K562 (cell line): Measurements from ENCODE around the gene KCNN3. TPM values are rescaled to one million over a fixed set of nuclear protein-coding genes. Genes with fewer than 3 reads are reported as not detected.

Source experiments
- ATAC-seq: fragments of 200-7000 bp; cut with Tn5 transposase; 3 replicates; pipeline ENCODE4 v1.9.1; 2020; ENCODE audit warnings: moderate library complexity
- BruUV-seq: library from RNA; stranded (reverse); fragments of 400-500 nt; replicated peaks from 2 replicates; lab custom pipeline; 2021; lab: Mats Ljungman, UMichigan
- CTCF ChIA-PET: fragments of 300-600 bp; formaldehyde crosslinking; extraction: SDS; loops from one replicate; lab custom pipeline; 2021; ENCODE audit warnings: low intra/inter-chr PET ratio; lab: Yijun Ruan, JAX
- POLR2A ChIA-PET: fragments of 300-600, 350-650 bp; sonication (Branson Sonifier 250); formaldehyde crosslinking; extraction: SDS; loops from one replicate; lab custom pipeline; 2021; ENCODE audit warnings: antibody characterized with exemption, inconsistent platforms; lab: Yijun Ruan, JAX
- DNase-seq, 4 experiments: peaks; one replicate each; pipeline versions ENCODE4 v3.0.0 to v3.0.0-alpha.2; 2011 to 2018; ENCODE audit warnings: low spot score in 3 of 4, mixed read lengths in 3 of 4; ENCODE audit errors: extremely low read depth in 1 of 4
- FAIRE-seq: peaks from 2 replicates; lab custom pipeline; 2011; peaks lifted over from hg19 to GRCh38; lab: Jason Lieb, UNC
- H2AFZ ChIP-seq: 2 replicates; pipeline ENCODE4 v1.6.0; 2011; ENCODE audit warnings: low read depth, low read length, control low read depth, inconsistent platforms
- H3K27ac ChIP-seq: fragments of 200-600 bp; 3 replicates; pipeline ENCODE4 v1.8.0; 2011; ENCODE audit warnings: low read depth, mild to moderate bottlenecking, control low read depth, inconsistent platforms, low read length, moderate library complexity, mixed read lengths; ENCODE audit errors: extremely low read depth
- H3K27me3 ChIP-seq, 2 experiments: fragments of 300-600 bp in 1 of 2; 2 replicates in 1 of 2; 3 replicates in 1 of 2; pipeline versions ENCODE4 v1.6.0 to v1.8.0; 2011; ENCODE audit warnings: inconsistent platforms in 2 of 2, low read length in 2 of 2, mild to moderate bottlenecking in 1 of 2, mixed read lengths in 1 of 2, moderate library complexity in 1 of 2; ENCODE audit not compliant: control insufficient read depth in 2 of 2, insufficient read depth in 2 of 2
- H3K36me3 ChIP-seq: fragments of 300-600 bp; 3 replicates; pipeline ENCODE4 v1.8.0; 2011; ENCODE audit warnings: mild to moderate bottlenecking, low read length, inconsistent platforms; ENCODE audit not compliant: control insufficient read depth, insufficient read depth
- H3K4me1 ChIP-seq, 2 experiments: fragments of 200-600 bp in 1 of 2; replicated peaks in 1 of 2; 2 replicates in 1 of 2; 3 replicates in 1 of 2; pipeline versions ENCODE4 v1.5.1 to v1.8.0; 2011; ENCODE audit warnings: inconsistent platforms in 2 of 2, low read length in 2 of 2, mild to moderate bottlenecking in 1 of 2, mixed read lengths in 1 of 2, moderate library complexity in 1 of 2; ENCODE audit not compliant: control insufficient read depth in 2 of 2, insufficient read depth in 2 of 2
- H3K4me2 ChIP-seq: 2 replicates; pipeline ENCODE4 v1.6.1; 2011; ENCODE audit warnings: low read length, control low read depth, inconsistent platforms, mixed read lengths; ENCODE audit not compliant: insufficient read depth
- H3K4me3 ChIP-seq: fragments of 200-600 bp; sonication (generic), shearing (Covaris generic); 2 replicates; pipeline ENCODE4 v1.5.1; 2016; ENCODE audit warnings: control low read depth, inconsistent platforms
- H3K79me2 ChIP-seq: fragments of 200-600 bp; 3 replicates; pipeline ENCODE4 v1.8.0; 2011; ENCODE audit warnings: low read length, inconsistent platforms; ENCODE audit not compliant: control insufficient read depth, insufficient read depth
- H3K9ac ChIP-seq, 2 experiments: 2 replicates each; pipeline versions ENCODE4 v1.6.0 to v1.6.1; 2011; ENCODE audit warnings: low read depth in 2 of 2, low read length in 2 of 2, control low read depth in 1 of 2, inconsistent platforms in 1 of 2, mild to moderate bottlenecking in 1 of 2, mixed read lengths in 1 of 2; ENCODE audit not compliant: insufficient read depth in 1 of 2
- H3K9me1 ChIP-seq: one replicate; pipeline ENCODE4 v1.6.0; 2011; ENCODE audit warnings: inconsistent platforms, mild to moderate bottlenecking, low read length, moderate library complexity; ENCODE audit not compliant: control insufficient read depth, insufficient read depth
- H3K9me3 ChIP-seq: replicated peaks from 2 replicates; pipeline ENCODE4 v1.5.1; 2011; ENCODE audit warnings: low read depth, low read length, inconsistent platforms; ENCODE audit not compliant: control insufficient read depth, insufficient read depth
- H4K20me1 ChIP-seq: replicated peaks from 2 replicates; pipeline ENCODE4 v1.6.1; 2011; ENCODE audit warnings: low read length, inconsistent platforms, mixed read lengths; ENCODE audit not compliant: control insufficient read depth, insufficient read depth
- AFF1 ChIP-seq, 2 experiments: fragments of 450-650 bp; IDR thresholded peaks; 2 replicates each; pipeline ENCODE4 v1.6.1; 2018; ENCODE audit warnings: mild to moderate bottlenecking in 2 of 2, low read depth in 1 of 2; ENCODE audit not compliant: partially characterized antibody in 2 of 2
- LARP7 ChIP-seq: fragments of 450-650 bp; IDR thresholded peaks from 2 replicates; pipeline ENCODE4 v1.6.1; 2016
- whole genome bisulfite sequencing: fragments of 100-300 bp; shearing (Covaris generic); methylation state at CpG from one replicate; pipeline ENCODE4 v1.1.6; 2016; ENCODE audit warnings: low coverage, mixed read lengths; ENCODE audit not compliant: insufficient coverage; ENCODE audit errors: missing lambda C conversion rate; 5-methylcytosine and 5-hydroxymethylcytosine counted together
- in situ Hi-C: fragments of 300-500 bp; cut with MboI; formaldehyde crosslinking; loops from 4 replicates; pipeline ENCODE4 v1.15.0; 2018; ENCODE audit warnings: inconsistent platforms, mixed read lengths
- intact Hi-C: fragments of 100-400 bp; cut with micrococcal nuclease; formaldehyde crosslinking; loops from 2 replicates; pipeline ENCODE4 v1.14.2; 2022
- polyA plus RNA-seq, 8 experiments: library from polyadenylated mRNA; depleted of rRNA in 4 of 8; stranded (reverse) in 5 of 8; unstranded in 3 of 8; fragments of >200 nt; fragmentation: Nextera tagmentation in 2 of 8; fragmentation: Illumina TruSeq in 1 of 8; extraction: Ambion mirVana in 2 of 8; extraction: Trizol in 1 of 8; gene quantifications; 2 replicates each; pipeline versions ENCODE4 v1.2.1 to v1.2.3, GENCODE V29; 2011 to 2014; ENCODE audit warnings: inconsistent platforms in 1 of 8, missing spikeins in 1 of 8
- total RNA-seq, 7 experiments: library from RNA; depleted of rRNA in 6 of 7; stranded (reverse); fragments of >200 nt in 6 of 7; fragmentation: Illumina TruSeq in 2 of 7; extraction: Trizol in 2 of 7; gene quantifications; 2 replicates each; pipeline versions ENCODE4 v1.2.1 to v1.2.3, GENCODE V29; 2011 to 2021; ENCODE audit warnings: low replicate concordance in 1 of 7

The KCNN3 gene
- total and polyA plus RNA-seq, 9 of the 15 experiments (the other 6 are each of a cell fraction or from before 2014, with no cell fraction given): 0.02 to 0.03 TPM; not detected in 7

DNA sequence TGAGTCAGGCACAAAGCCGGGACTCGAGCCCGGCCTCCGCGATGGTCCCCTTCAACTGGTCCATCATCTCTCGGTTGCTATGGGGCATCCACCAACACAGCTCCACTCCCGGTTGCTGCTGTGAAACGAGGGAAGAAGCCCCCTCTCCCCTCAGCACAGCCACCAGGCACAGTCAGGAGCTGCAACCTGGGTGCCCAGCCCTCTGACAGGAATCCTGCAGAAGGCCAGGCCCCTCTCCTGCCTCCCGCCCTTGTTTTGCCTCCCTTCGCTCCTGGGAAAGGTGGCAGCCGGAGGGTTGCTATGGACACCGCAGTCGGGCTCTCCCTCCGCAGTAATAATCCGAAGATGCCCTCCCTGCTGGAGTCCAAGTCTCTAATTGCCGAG is 8.9 kb upstream of the KCNN3 start:
- DNase-seq (no peak), ATAC-seq (no peak), FAIRE-seq (no peak)
- no peak overlapping the region for H3K27ac ChIP-seq
- no TSS peak for BruUV-seq
- H3K4me1 ChIP-seq: peaks cover 6 to 11% of the 10 kb centered on the region in 2 experiments
- POLR2A ChIA-PET: interaction anchor here (0.6 to 1.0 kb wide), 4 partner anchors 9 to 181 kb away, joined by 3 to 4 read pairs (median 3); partner anchors contain the start of gene KCNN3
- CTCF ChIA-PET: interaction anchor here (1.0 to 3.0 kb wide), 5 partner anchors 107 to 400 kb away, joined by 3 to 27 read pairs (median 4); partner anchors contain the start of gene UBE2Q1
- no peaks in the 10 kb centered on the region for H3K9me3 ChIP-seq
- H3K27me3 ChIP-seq: peaks cover 0 to 30% of the 10 kb centered on the region in 2 experiments; a peak in 2 of 5 replicates
- no peaks in the 10 kb centered on the region for H3K36me3 ChIP-seq
- H3K4me3 ChIP-seq: no peak overlapping the region
- 0 out of 2 replicates have a peak, but pooled peaks cover 2% of the 10 kb centered on the region for H4K20me1 ChIP-seq
- in situ Hi-C loops (no loop called here), intact Hi-C loops (loop anchor here (2.0 to 5.0 kb wide), 3 partner anchors 107 to 397 kb away; no protein-coding TSS in a partner anchor)
- H3K4me2 ChIP-seq: no peak overlapping the region
- H3K9ac ChIP-seq: no peak overlapping the region
- no peak overlapping the region for H2AFZ ChIP-seq
- no peaks in the 10 kb centered on the region for H3K79me2 ChIP-seq
- TF ChIP-seq AFF1 (IDR thresholded peaks at IDR 0.05; ENCODE audit: low read depth in 1 of 2, partially characterized antibody in 2 of 2) (no peak), LARP7 (no peak)
- peaks cover 3% of the 10 kb centered on the region for H3K9me1 ChIP-seq
- WGBS: 16% methylated on average over 11 of the region's 16 CpGs
